Smooth muscle cell (in vitro differentiated cells): ENCODE results near the gene DIS3L2. TPM values are rescaled to one million over a fixed set of nuclear protein-coding genes. Genes with fewer than 3 reads are reported as not detected.

Experiments used
- DNase-seq: peaks from one replicate; lab custom pipeline; 2025; ENCODE audit not compliant: unreplicated experiment; lab: John Stamatoyannopoulos, UW
- H2AFZ ChIP-seq: fragments of 200-600 bp; sonication (generic); 2 replicates; pipeline ENCODE4 v1.6.0; 2016; ENCODE audit warnings: antibody characterized with exemption, low read depth, mild to moderate bottlenecking
- H3F3A ChIP-seq: fragments of 200-600 bp; sonication (generic); 2 replicates; pipeline ENCODE4 v1.6.0; 2017; ENCODE audit warnings: antibody characterized with exemption, low read depth
- H3K27ac ChIP-seq: fragments of 200-600 bp; sonication (generic); 2 replicates; pipeline ENCODE4 v1.5.1; 2016; ENCODE audit warnings: low read depth, mild to moderate bottlenecking
- H3K27me3 ChIP-seq: fragments of 200-600 bp; sonication (generic); 2 replicates; pipeline ENCODE4 v1.6.1; 2016; ENCODE audit warnings: low read depth, mild to moderate bottlenecking
- H3K36me3 ChIP-seq: fragments of 200-600 bp; sonication (generic); 2 replicates; pipeline ENCODE4 v1.5.1; 2016; ENCODE audit warnings: low read depth
- H3K4me1 ChIP-seq: fragments of 200-600 bp; sonication (generic); 2 replicates; pipeline ENCODE4 v1.5.1; 2016; ENCODE audit warnings: low read depth
- H3K4me2 ChIP-seq: fragments of 200-600 bp; sonication (generic); 2 replicates; pipeline ENCODE4 v1.6.0; 2016; ENCODE audit warnings: mild to moderate bottlenecking
- H3K4me3 ChIP-seq: fragments of 200-600 bp; sonication (generic); 2 replicates; pipeline ENCODE4 v1.5.1; 2016; ENCODE audit warnings: mild to moderate bottlenecking
- H3K79me2 ChIP-seq: fragments of 200-600 bp; sonication (generic); 2 replicates; pipeline ENCODE4 v1.6.0; 2016; ENCODE audit warnings: low read depth, mild to moderate bottlenecking
- H3K9ac ChIP-seq: fragments of 200-600 bp; sonication (generic); 2 replicates; pipeline ENCODE4 v1.6.0; 2016; ENCODE audit warnings: low read depth
- H3K9me3 ChIP-seq: fragments of 200-600 bp; sonication (generic); replicated peaks from 2 replicates; pipeline ENCODE4 v1.5.1; 2016; ENCODE audit warnings: low read depth
- H4K20me1 ChIP-seq: fragments of 200-600 bp; sonication (generic); 2 replicates; pipeline ENCODE4 v1.6.0; 2016; ENCODE audit warnings: low read depth
- CTCF ChIP-seq: fragments of 200-600 bp; sonication (generic); IDR thresholded peaks from 2 replicates; pipeline ENCODE4 v1.5.1; 2017; ENCODE audit warnings: borderline replicate concordance, mild to moderate bottlenecking, antibody characterized with exemption; ENCODE audit not compliant: insufficient read depth, poor library complexity, severe bottlenecking
- WGBS: methylation state at CpG from one replicate; pipeline ENCODE4 v1.1.7; 2016; ENCODE audit warnings: low lambda C conversion rate; 5-methylcytosine and 5-hydroxymethylcytosine counted together
- polyA plus RNA-seq: library from polyadenylated mRNA; unstranded; fragments of >200 nt; fragmentation: Nextera tagmentation; extraction: Ambion mirVana; gene quantifications from 2 replicates; pipeline ENCODE4 v1.2.1, GENCODE V29; 2016
- total RNA-seq: library from RNA; depleted of rRNA; stranded (reverse); fragments of >200 nt; gene quantifications from 2 replicates; pipeline ENCODE4 v1.2.3, GENCODE V29; 2014

Gene DIS3L2
- total and polyA plus RNA-seq, 2 experiments from 2014 or later: 11.4 to 25.2 TPM

- no peaks in the 10 kb centered on the region for H3K79me2 ChIP-seq
- no peaks in the 10 kb centered on the region for H4K20me1 ChIP-seq
- no peak overlapping the region for H3K4me3 ChIP-seq
- no peaks in the 10 kb centered on the region for H3K36me3 ChIP-seq
- no peaks in the 10 kb centered on the region for H3F3A ChIP-seq
- no peak overlapping the region for H3K27ac ChIP-seq
- no peaks in the 10 kb centered on the region for H3K4me1 ChIP-seq
- DNase-seq: no peak
- no peaks in the 10 kb centered on the region for H3K27me3 ChIP-seq
- no peak overlapping the region for H3K9ac ChIP-seq
- TF ChIP-seq CTCF: no peak
- H2AFZ ChIP-seq: no peak overlapping the region
- 95% methylated on average over 1 of the region's 1 CpG for WGBS
- H3K4me2 ChIP-seq: no peak overlapping the region
- no peaks in the 10 kb centered on the region for H3K9me3 ChIP-seq
These were observed 412.8 kb downstream of the DIS3L2 start for GRCh38 chr2:232374356-232374755.

GRCh38 chr2:232375164-232375563, 413.7 kb downstream of the DIS3L2 start:
- Histone ChIP-seq H3K9ac (no peak overlapping the region), H4K20me1 (no peaks in the 10 kb centered on the region), H3F3A (no peaks in the 10 kb centered on the region), H3K27ac (no peak overlapping the region), H2AFZ (no peak overlapping the region), H3K79me2 (no peaks in the 10 kb centered on the region), H3K4me2 (no peak overlapping the region), H3K36me3 (no peaks in the 10 kb centered on the region), H3K9me3 (no peaks in the 10 kb centered on the region), H3K4me3 (no peak overlapping the region), H3K27me3 (no peaks in the 10 kb centered on the region), H3K4me1 (no peaks in the 10 kb centered on the region)
- WGBS: 84% methylated on average over 12 of the region's 12 CpGs
- TF ChIP-seq CTCF: no peak
- DNase-seq: no peak

GRCh38 chr2:232376260-232376659, 414.7 kb downstream of the DIS3L2 start:
- Histone ChIP-seq H3K27ac (no peak overlapping the region), H2AFZ (no peak overlapping the region), H3K4me3 (no peak overlapping the region), H3K4me2 (no peak overlapping the region), H3K79me2 (no peaks in the 10 kb centered on the region), H3K27me3 (no peaks in the 10 kb centered on the region), H3K36me3 (no peaks in the 10 kb centered on the region), H3F3A (no peaks in the 10 kb centered on the region), H3K4me1 (no peaks in the 10 kb centered on the region), H3K9ac (no peak overlapping the region), H3K9me3 (no peaks in the 10 kb centered on the region), H4K20me1 (no peaks in the 10 kb centered on the region)
- no peak for TF ChIP-seq CTCF
- WGBS: 69% methylated on average over 4 of the region's 4 CpGs
- no peak for DNase-seq

- Histone ChIP-seq H3K79me2 (no peaks in the 10 kb centered on the region), H4K20me1 (no peaks in the 10 kb centered on the region), H2AFZ (no peak overlapping the region), H3K36me3 (no peaks in the 10 kb centered on the region), H3K9ac (no peak overlapping the region), H3F3A (no peaks in the 10 kb centered on the region), H3K4me2 (no peak overlapping the region), H3K4me3 (no peak overlapping the region), H3K4me1 (no peaks in the 10 kb centered on the region), H3K27me3 (no peaks in the 10 kb centered on the region), H3K27ac (no peak overlapping the region), H3K9me3 (no peaks in the 10 kb centered on the region)
- DNase-seq: no peak
- TF ChIP-seq CTCF: no peak
- WGBS: 96% methylated on average over 7 of the region's 7 CpGs
These were observed 415.2 kb downstream of the DIS3L2 start for GRCh38 chr2:232376713-232377112.
